Right forelimb (tissue), 1 donor: Measurements from ENCODE around the gene LAIR1.

Source experiments
- DNase-seq: peaks from one replicate; pipeline ENCODE4 v3.0.0-alpha.2; 2018

LAIR1 gene

GRCh38 chr19:54316746-54317107 lies 48.0 kb downstream of the LAIR1 start:
- no peak for DNase-seq

- no peak for DNase-seq
Measured at GRCh38 chr19:54315956-54316355, 48.8 kb downstream of the LAIR1 start.

GRCh38 chr19:54312436-54313377 lies 52.0 kb downstream of the LAIR1 start, which contains the start of gene LILRA5:
TSS of gene LILRA5 (minus strand) at chr19:54313166. CDS start at chr19:54313019, 147 bp downstream.
- no peak for DNase-seq

GRCh38 chr19:54312011-54312410 lies 52.7 kb downstream of the LAIR1 start:
- DNase-seq = no peak

- DNase-seq = no peak
Measured at GRCh38 chr19:54311486-54311885, 53.2 kb downstream of the LAIR1 start.

GRCh38 chr19:54310543-54310942 lies 54.2 kb downstream of the LAIR1 start:
- no peak for DNase-seq

GRCh38 chr19:54309811-54310210 lies 54.9 kb downstream of the LAIR1 start:
- DNase-seq = no peak

GRCh38 chr19:54307389-54308020 lies 57.2 kb downstream of the LAIR1 start:
- DNase-seq = no peak

GRCh38 chr19:54305141-54305540 lies 59.6 kb downstream of the LAIR1 start:
- DNase-seq = no peak

GRCh38 chr19:54302257-54302656 lies 62.5 kb downstream of the LAIR1 start:
- DNase-seq = no peak
